ENCODE results near the gene PLCD1. TPM values are rescaled to one million over a fixed set of nuclear protein-coding genes. Genes with fewer than 3 reads are reported as not detected.

The PLCD1 gene
- total RNA-seq, 1 experiment from 2014 or later, result 4.8 TPM

GRCh38 chr3:38031022-38031994 lies 1.9 kb upstream of the PLCD1 start:
- Histone ChIP-seq H3K27ac (no peak overlapping the region), H3K4me3 (no peak overlapping the region), H3K4me1 (replicated peaks) (peaks cover 5% of the 10 kb centered on the region), H3K27me3 (replicated peaks) (no peaks in the 10 kb centered on the region), H3K36me3 (no peaks in the 10 kb centered on the region), H3K9me3 (replicated peaks) (no peaks in the 10 kb centered on the region)
- DNase-seq (ENCODE audit: low read depth in 1 of 2, low spot score in 2 of 2), result no peak

- H3K36me3 ChIP-seq, result no peaks in the 10 kb centered on the region
- peaks cover 8% of the 10 kb centered on the region for H3K4me1 ChIP-seq (replicated peaks)
- DNase-seq (ENCODE audit: low read depth in 1 of 2, low spot score in 2 of 2), result no peak
- no peak overlapping the region for H3K27ac ChIP-seq
- H3K9me3 ChIP-seq (replicated peaks), result no peaks in the 10 kb centered on the region
- H3K27me3 ChIP-seq (replicated peaks), result no peaks in the 10 kb centered on the region
- peak overlapping the region; percentile 37 for H3K4me3 ChIP-seq
These were observed 932 bp upstream of the PLCD1 start for GRCh38 chr3:38030126-38031021.

DNA sequence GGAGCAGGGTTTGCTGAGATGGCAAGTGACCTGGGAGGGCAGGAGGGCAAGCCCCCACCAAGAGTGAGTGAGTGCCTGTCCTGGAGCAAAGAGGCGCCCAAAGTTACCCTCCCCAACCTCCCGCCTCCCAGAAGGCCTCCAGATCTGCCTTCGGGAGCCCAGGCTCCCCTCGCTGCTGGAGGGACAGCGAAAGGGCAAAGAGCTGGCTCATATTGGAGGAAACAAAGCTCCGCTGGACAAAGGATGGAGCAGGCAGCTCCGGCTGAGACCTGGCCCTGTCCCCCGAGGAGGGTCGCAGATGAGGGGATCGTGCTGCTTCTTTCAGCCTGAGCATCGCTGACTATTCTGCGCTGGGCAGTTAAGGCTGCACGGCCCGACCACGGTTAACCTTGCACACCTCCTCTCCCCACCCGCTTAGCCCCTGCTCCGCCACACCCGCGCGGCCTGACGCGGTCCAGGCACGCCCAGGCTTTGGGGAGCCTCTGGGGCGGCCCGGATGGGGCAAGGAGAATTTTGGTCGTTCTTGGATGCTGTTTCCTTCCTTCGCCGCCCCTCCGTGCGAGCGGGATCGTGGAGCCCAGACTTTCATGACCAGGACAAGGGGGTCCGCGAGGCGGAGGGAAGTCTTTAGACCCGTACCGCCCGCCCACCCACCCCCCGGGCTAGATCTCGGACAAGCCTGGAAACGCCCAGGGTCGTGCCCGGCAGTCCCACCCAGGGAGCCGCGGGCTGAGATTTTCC lies 651 bp downstream of the PLCD1 start:
- H3K4me1 ChIP-seq (replicated peaks), result peaks cover 15% of the 10 kb centered on the region
- H3K27ac ChIP-seq, result no peak overlapping the region
- H3K9me3 ChIP-seq (replicated peaks), result no peaks in the 10 kb centered on the region
- DNase-seq (ENCODE audit: low read depth in 1 of 2, low spot score in 2 of 2), result no peak
- H3K4me3 ChIP-seq, result peak overlapping the region; percentile 37
- no peaks in the 10 kb centered on the region for H3K36me3 ChIP-seq
- no peaks in the 10 kb centered on the region for H3K27me3 ChIP-seq (replicated peaks)

DNA sequence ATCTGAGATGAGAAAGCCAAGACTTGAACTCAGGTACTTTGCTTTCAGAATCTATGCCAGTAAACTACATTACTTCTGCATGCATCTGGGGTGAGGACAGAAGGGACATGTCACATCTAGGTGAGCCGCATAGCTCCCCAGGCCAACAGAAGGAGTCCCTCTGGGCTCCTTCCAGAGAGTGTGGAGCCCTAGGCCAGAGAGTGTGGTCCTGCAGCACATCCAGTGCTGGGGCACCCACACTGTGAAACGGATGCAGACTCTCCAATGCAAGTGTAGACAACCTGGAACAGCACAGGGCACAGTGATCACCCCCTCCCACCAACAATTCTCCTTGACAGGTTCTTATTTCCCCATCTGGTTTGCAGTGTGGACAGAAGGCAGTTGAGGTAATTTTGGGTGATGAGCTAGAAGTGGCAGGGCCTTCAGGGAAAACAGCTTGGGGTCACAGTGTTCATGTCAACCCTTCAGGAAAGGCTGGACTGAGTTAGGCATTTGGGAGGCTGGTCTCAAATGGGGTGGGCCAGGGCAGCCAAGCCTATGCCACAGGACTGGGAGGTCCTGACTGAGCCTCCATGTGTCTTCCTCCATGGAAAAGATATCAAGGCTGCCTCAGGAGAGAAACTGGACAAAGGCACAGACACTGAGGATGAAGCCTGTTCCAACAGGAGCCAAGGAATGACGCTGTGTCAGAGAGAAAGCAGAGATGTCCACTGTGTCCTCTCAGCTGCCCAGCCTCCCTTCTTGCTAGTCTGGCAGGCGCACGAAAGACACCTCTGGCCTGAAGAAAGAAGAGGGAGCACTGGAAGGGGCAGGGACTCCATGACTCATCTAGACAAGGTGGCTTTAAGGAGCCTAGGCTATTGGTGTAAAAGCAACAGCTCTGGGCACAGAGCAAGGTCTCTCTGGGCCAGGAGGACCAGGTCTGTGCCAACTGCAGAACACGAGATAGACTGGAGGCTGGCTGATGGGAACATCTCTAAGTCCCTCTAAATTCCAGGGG lies 1.7 kb downstream of the PLCD1 start:
- Histone ChIP-seq H3K9me3 (replicated peaks) (no peaks in the 10 kb centered on the region), H3K4me1 (replicated peaks) (peaks cover 19% of the 10 kb centered on the region), H3K4me3 (no peak overlapping the region), H3K27me3 (replicated peaks) (no peaks in the 10 kb centered on the region), H3K27ac (no peak overlapping the region), H3K36me3 (no peaks in the 10 kb centered on the region)
- no peak for DNase-seq (ENCODE audit: low read depth in 1 of 2, low spot score in 2 of 2)

- Histone ChIP-seq H3K36me3 (no peaks in the 10 kb centered on the region), H3K4me3 (no peak overlapping the region), H3K4me1 (replicated peaks) (peaks cover 19% of the 10 kb centered on the region), H3K9me3 (replicated peaks) (no peaks in the 10 kb centered on the region), H3K27me3 (replicated peaks) (no peaks in the 10 kb centered on the region), H3K27ac (no peak overlapping the region)
- DNase-seq (ENCODE audit: low read depth in 1 of 2, low spot score in 2 of 2), result no peak
These were observed 2.6 kb downstream of the PLCD1 start for GRCh38 chr3:38026856-38027255.

GRCh38 chr3:38022896-38023709 lies 6.3 kb downstream of the PLCD1 start:
- H3K4me1 ChIP-seq (replicated peaks), result peaks cover 14% of the 10 kb centered on the region
- no peak for DNase-seq (ENCODE audit: low read depth in 1 of 2, low spot score in 2 of 2)
- no peak overlapping the region for H3K27ac ChIP-seq
- H3K4me3 ChIP-seq, result no peak overlapping the region
- H3K9me3 ChIP-seq (replicated peaks), result no peaks in the 10 kb centered on the region
- H3K36me3 ChIP-seq, result no peaks in the 10 kb centered on the region
- no peaks in the 10 kb centered on the region for H3K27me3 ChIP-seq (replicated peaks)

GRCh38 chr3:38022301-38022700 lies 7.1 kb downstream of the PLCD1 start:
- Histone ChIP-seq H3K9me3 (replicated peaks) (no peaks in the 10 kb centered on the region), H3K27me3 (replicated peaks) (no peaks in the 10 kb centered on the region), H3K4me1 (replicated peaks) (peaks cover 14% of the 10 kb centered on the region), H3K4me3 (no peak overlapping the region), H3K27ac (no peak overlapping the region), H3K36me3 (no peaks in the 10 kb centered on the region)
- peak in 1 of 2 experiments; percentile 22 for DNase-seq (ENCODE audit: low read depth in 1 of 2, low spot score in 2 of 2)

DNA sequence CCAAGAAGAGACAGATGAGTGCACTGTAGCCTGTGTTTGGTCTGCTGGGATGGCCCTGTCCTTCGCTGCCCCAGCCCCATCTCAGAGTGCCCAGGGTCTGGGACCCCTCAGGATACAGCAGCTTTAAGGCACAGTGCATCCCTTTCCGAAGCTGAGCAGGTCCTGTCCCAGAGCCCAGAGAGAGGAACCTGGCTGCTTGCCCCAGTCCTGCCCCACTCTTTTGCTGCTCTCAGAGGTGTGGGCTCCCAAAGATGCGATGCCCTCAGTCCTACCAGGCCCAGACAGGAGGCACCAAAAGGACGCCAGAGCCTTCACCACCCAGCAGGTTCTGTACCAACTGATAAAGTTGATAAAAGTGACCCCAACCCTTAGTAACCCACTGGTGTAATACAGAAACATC lies 8.2 kb downstream of the PLCD1 start:
- H3K4me3 ChIP-seq, result no peak overlapping the region
- H3K27ac ChIP-seq, result no peak overlapping the region

GRCh38 chr3:38020342-38020726 lies 9.1 kb downstream of the PLCD1 start:
- H3K27ac ChIP-seq, result no peak overlapping the region
- no peak for DNase-seq (ENCODE audit: low read depth in 1 of 2, low spot score in 2 of 2)
- no peak overlapping the region for H3K4me3 ChIP-seq
- 0 out of 2 replicates have a peak, but pooled peaks cover 5% of the 10 kb centered on the region for H3K36me3 ChIP-seq
- H3K4me1 ChIP-seq (replicated peaks), result peaks cover 11% of the 10 kb centered on the region
- no peaks in the 10 kb centered on the region for H3K9me3 ChIP-seq (replicated peaks)
- no peaks in the 10 kb centered on the region for H3K27me3 ChIP-seq (replicated peaks)

More for the DNA sequence above, 8.2 kb downstream of the PLCD1 start:
- H3K9me3 ChIP-seq (replicated peaks), result no peaks in the 10 kb centered on the region
- DNase-seq (ENCODE audit: low read depth in 1 of 2, low spot score in 2 of 2), result no peak
- no peaks in the 10 kb centered on the region for H3K27me3 ChIP-seq (replicated peaks)
- 0 out of 2 replicates have a peak, but pooled peaks cover 4% of the 10 kb centered on the region for H3K36me3 ChIP-seq
- peaks cover 14% of the 10 kb centered on the region for H3K4me1 ChIP-seq (replicated peaks)

- DNase-seq (ENCODE audit: low read depth in 1 of 2, low spot score in 2 of 2), result no peak
- no peak overlapping the region for H3K27ac ChIP-seq
- no peaks in the 10 kb centered on the region for H3K9me3 ChIP-seq (replicated peaks)
- H3K27me3 ChIP-seq (replicated peaks), result no peaks in the 10 kb centered on the region
- 0 out of 2 replicates have a peak, but pooled peaks cover 5% of the 10 kb centered on the region for H3K36me3 ChIP-seq
- H3K4me1 ChIP-seq (replicated peaks), result peaks cover 9% of the 10 kb centered on the region
- H3K4me3 ChIP-seq, result no peak overlapping the region
These were observed 9.6 kb downstream of the PLCD1 start for GRCh38 chr3:38019658-38020341.

All from SJSA1 (cell line).